ENCODE measurements around the gene GNMT. TPM values are rescaled to one million over a fixed set of nuclear protein-coding genes. Genes with fewer than 3 reads are reported as not detected.

Gene GNMT
- total and polyA plus RNA-seq, 2 of the 8 experiments (the other 6 are each of a cell fraction or from before 2014, with no cell fraction given): 1.8 to 3.4 TPM

- Histone ChIP-seq H3K4me3 (ENCODE audit: extremely low read depth in 1 of 4, insufficient read depth in 2 of 4, low read depth in 3 of 4, low read length in 4 of 4) (no peak overlapping the region), H3K14ac (ENCODE audit: insufficient read length) (no peak overlapping the region), H3K79me1 (ENCODE audit: low read depth, low read length) (peaks cover 3% of the 10 kb centered on the region), H3K9ac (replicated peaks in 1 of 4; ENCODE audit: extremely low read depth in 1 of 4, low read depth in 3 of 4, low read length in 3 of 4) (no peak overlapping the region), H3K4me2 (ENCODE audit: insufficient read depth in 1 of 2, low read depth in 2 of 2, low read length in 2 of 2) (no peak overlapping the region), H3K9me3 (ENCODE audit: insufficient read depth in 2 of 2, low read depth in 1 of 2, low read length in 1 of 2) (no peaks in the 10 kb centered on the region), H4K20me1 (replicated peaks in 1 of 2; ENCODE audit: control insufficient read depth in 1 of 2, insufficient read depth in 2 of 2, low read length in 2 of 2) (peaks cover 0 to 12% of the 10 kb centered on the region in 2 experiments), H3K4ac (replicated peaks; ENCODE audit: insufficient read length, low read depth, low read length) (no peak overlapping the region), H2BK15ac (ENCODE audit: low read length) (no peak overlapping the region), H2AFZ (ENCODE audit: low read length) (no peak overlapping the region), H3K18ac (ENCODE audit: extremely low read depth, low read length) (no peak overlapping the region), H2BK120ac (replicated peaks; ENCODE audit: low read depth, low read length) (no peak overlapping the region), H3K23ac (ENCODE audit: insufficient read length) (no peak overlapping the region), H3K56ac (replicated peaks; ENCODE audit: insufficient read length, low read depth, low read length) (no peak overlapping the region), H2BK5ac (ENCODE audit: low read depth, low read length) (no peak overlapping the region), H4K5ac (ENCODE audit: insufficient read length, low read depth, low read length) (no peak overlapping the region), H3K4me1 (replicated peaks in 1 of 4; ENCODE audit: control insufficient read depth in 3 of 4, insufficient read depth in 4 of 4, low read length in 3 of 4) (no peaks in the 10 kb centered on the region), H3K27me3 (replicated peaks in 1 of 4; ENCODE audit: control insufficient read depth in 3 of 4, extremely low read depth in 1 of 4, insufficient read depth in 3 of 4, low read length in 3 of 4) (no peaks in the 10 kb centered on the region), H3K27ac (ENCODE audit: low read depth, low read length) (no peak overlapping the region), H3K79me2 (ENCODE audit: control insufficient read depth in 1 of 2, insufficient read depth in 2 of 2, low read length in 2 of 2) (no peaks in the 10 kb centered on the region), H4K8ac (ENCODE audit: extremely low read depth, insufficient read depth, low read length) (no peak overlapping the region), H2AK5ac (ENCODE audit: low read depth, low read length) (no peak overlapping the region), H2BK20ac (ENCODE audit: low read length) (no peak overlapping the region), H4K91ac (replicated peaks; ENCODE audit: insufficient read length, low read length) (no peak overlapping the region), H2BK12ac (ENCODE audit: low read depth, low read length) (no peak overlapping the region), H3K36me3 (ENCODE audit: control insufficient read depth in 2 of 4, insufficient read depth in 4 of 4, low read length in 3 of 4) (peaks cover 9 to 40% (median 24%) of the 10 kb centered on the region in 4 experiments), H3K23me2 (ENCODE audit: low read depth, low read length) (no peaks in the 10 kb centered on the region)
- DNase-seq (ENCODE audit: low read depth in 1 of 2, low spot score in 2 of 2) (no peak), FAIRE-seq (no peak)
- TF ChIP-seq SIN3A (conservative IDR thresholded peaks at IDR 0.05 in 1 of 2, IDR thresholded peaks at IDR 0.05 in 1 of 2; ENCODE audit: low read depth in 1 of 2, low read length in 2 of 2): no peak
- no peak for TF ChIP-seq BACH1 (IDR thresholded peaks at IDR 0.05; ENCODE audit: low read length)
- TF ChIP-seq SIX5 (IDR thresholded peaks at IDR 0.05; ENCODE audit: low read depth, low read length): no peak
- no peak for TF ChIP-seq NRF1 (IDR thresholded peaks at IDR 0.05; ENCODE audit: low read depth, low read length)
- TF ChIP-seq TBP (IDR thresholded peaks at IDR 0.05; ENCODE audit: low read depth, low read length): no peak
- TF ChIP-seq MAFK (IDR thresholded peaks at IDR 0.05; ENCODE audit: low read depth, low read length): no peak
- no peak for TF ChIP-seq SAP30 (IDR thresholded peaks at IDR 0.05; ENCODE audit: insufficient read depth, insufficient replicate concordance, low read length)
- POLR2A ChIA-PET (ENCODE audit: partially characterized antibody): interaction anchor here (1.1 to 2.0 kb wide), 3 partner anchors 11 to 18 kb away, joined by 3 to 11 read pairs (median 5); partner anchors contain the start of gene RRP36
- CTCF ChIA-PET (ENCODE audit: partially characterized antibody): interaction anchor here (0.5 to 6.0 kb wide), 8 partner anchors 10 to 320 kb away, joined by 3 to 33 read pairs (median 4); partner anchors contain the start of gene RRP36
- 95% methylated on average over 5 of the region's 5 CpGs; no CpG with 5 or more reads in 1 of the 2 experiments for WGBS, 2 experiments (ENCODE audit: extremely low coverage in 1 of 2, insufficient coverage in 1 of 2, insufficient read length in 1 of 2, insufficient replicate concordance in 2 of 2, low coverage in 1 of 2, low lambda C conversion rate in 2 of 2, missing lambda C conversion rate in 1 of 2)
These were observed 45.3 kb downstream of the GNMT start for GRCh38 chr6:43005844-43006243.

Data from H1 (cell line).